SK-N-SH treated with all-trans-retinoic acid at 6 μM for 48 hours (cell line): ENCODE measurements around the gene FAM199X.

Experiments used
- ARNTL ChIP-seq: fragments of 450-650 bp; formaldehyde crosslinking; IDR thresholded peaks from 2 replicates; pipeline ENCODE4 v1.5.0; 2020; ENCODE audit warnings: low read depth, mild to moderate bottlenecking, moderate library complexity, borderline replicate concordance
- BACH2 ChIP-seq: fragments of 250-450 bp; sonication (Bioruptor Pico); IDR thresholded peaks from 2 replicates; pipeline ENCODE4 v1.9.0; 2021; ENCODE audit warnings: mild to moderate bottlenecking, borderline replicate concordance
- ISL1 ChIP-seq: fragments of 250-450 bp; sonication (Bioruptor Pico); IDR thresholded peaks from 2 replicates; pipeline ENCODE4 v2.1.2; 2022; ENCODE audit warnings: mild to moderate bottlenecking, moderate library complexity
- PATZ1 ChIP-seq: fragments of 250-450 bp; sonication (Bioruptor Pico); IDR thresholded peaks from 2 replicates; pipeline ENCODE4 v1.8.0; 2020; ENCODE audit warnings: mild to moderate bottlenecking, moderate library complexity, borderline replicate concordance
- PPARA ChIP-seq: fragments of 250-450 bp; sonication (Bioruptor Pico); IDR thresholded peaks from 2 replicates; pipeline ENCODE4 v1.5.0; 2020; ENCODE audit warnings: mild to moderate bottlenecking, borderline replicate concordance
- RARB ChIP-seq: fragments of 250-450 bp; sonication (Bioruptor Pico); IDR thresholded peaks from 2 replicates; pipeline ENCODE4 v1.8.0; 2021; ENCODE audit warnings: mild to moderate bottlenecking, moderate library complexity
- ZFP3 ChIP-seq: fragments of 250-450 bp; sonication (Bioruptor Pico); IDR thresholded peaks from 2 replicates; pipeline ENCODE4 v1.5.0; 2020; ENCODE audit warnings: mild to moderate bottlenecking, moderate library complexity
- ZFP30 ChIP-seq: fragments of 450-650 bp; formaldehyde crosslinking; IDR thresholded peaks from 2 replicates; pipeline ENCODE4 v1.5.0; 2022; ENCODE audit warnings: mild to moderate bottlenecking, moderate library complexity
- ZNF565 ChIP-seq: fragments of 450-650 bp; formaldehyde crosslinking; conservative IDR thresholded peaks from 2 replicates; pipeline ENCODE4 v1.5.0; 2020; ENCODE audit warnings: low read depth, mild to moderate bottlenecking, moderate library complexity

- TF ChIP-seq PATZ1 (CRISPR knock-in tag): no peak
- no peak for TF ChIP-seq PPARA (CRISPR knock-in tag)
- TF ChIP-seq ZFP30: no peak
- TF ChIP-seq ZNF565 (CRISPR knock-in tag): no peak
- no peak for TF ChIP-seq ARNTL (CRISPR knock-in tag)
- no peak for TF ChIP-seq ZFP3 (CRISPR knock-in tag)
- TF ChIP-seq BACH2 (CRISPR knock-in tag): no peak
- TF ChIP-seq ISL1 (CRISPR knock-in tag): no peak
- no peak for TF ChIP-seq RARB (CRISPR knock-in tag)
These were observed 44.9 kb downstream of the FAM199X start for GRCh38 chrX:104211187-104211586.
